Measurements from ENCODE around the gene UBXN7. TPM values are rescaled to one million over a fixed set of nuclear protein-coding genes. Genes with fewer than 3 reads are reported as not detected.
A peak's percentile ranks its signal among the peaks of the same experiment; 100 is the strongest.

The UBXN7 gene
- total and polyA plus RNA-seq, 9 of the 15 experiments (the other 6 are each of a cell fraction or from before 2014, with no cell fraction given) = 3.5 to 44.6 (median 13.4) TPM

- DNase-seq (ENCODE audit: extremely low read depth in 1 of 4, low spot score in 3 of 4) (no peak), FAIRE-seq (no peak), ATAC-seq (no peak)
- POLR2A ChIA-PET = interaction anchor here (0.9 to 2.3 kb wide), 4 partner anchors 14 to 65 kb away, joined by 3 to 7 read pairs (median 4); no protein-coding TSS in a partner anchor
- no peaks in the 10 kb centered on the region for H3K79me2 ChIP-seq (ENCODE audit: control insufficient read depth, insufficient read depth, low read length)
- no peaks in the 10 kb centered on the region for H3K9me3 ChIP-seq (replicated peaks; ENCODE audit: control insufficient read depth, insufficient read depth, low read depth, low read length)
- TF ChIP-seq MAFK (IDR thresholded peaks at IDR 0.05; ENCODE audit: low read length) = 0 out of 2 replicates have a peak, but pooled peaks have one; percentile 17
- TF ChIP-seq XRCC3 (IDR thresholded peaks at IDR 0.05) = no peak
- peak; percentile 80 for TF ChIP-seq ZNF316 (IDR thresholded peaks at IDR 0.05)
- no peak for TF ChIP-seq THAP7 (CRISPR knock-in tag; IDR thresholded peaks at IDR 0.05)
- no peak for TF ChIP-seq TEAD2 (tag; IDR thresholded peaks at IDR 0.05)
- peak; percentile 63; the same call in 1 of the 2 replicates for TF ChIP-seq C11orf30 (IDR thresholded peaks at IDR 0.05; ENCODE audit: low read depth)
- peak; percentile 25; the same call in 1 of the 2 replicates for TF ChIP-seq MAFG (tag; conservative IDR thresholded peaks at IDR 0.05)
- no peak overlapping the region for H3K9ac ChIP-seq (ENCODE audit: insufficient read depth in 1 of 2, low read depth in 2 of 2, low read length in 2 of 2)
- no TSS peak for BruUV-seq (replicated peaks)
- peaks cover 0 to 7% of the 10 kb centered on the region in 2 experiments; a peak in 2 of 5 replicates for H3K4me1 ChIP-seq (replicated peaks in 1 of 2; ENCODE audit: control insufficient read depth in 2 of 2, insufficient read depth in 2 of 2, low read length in 2 of 2)
- no peak overlapping the region for H2AFZ ChIP-seq (ENCODE audit: low read depth, low read length)
- H3K9me1 ChIP-seq (ENCODE audit: control insufficient read depth, insufficient read depth, low read length) = no peaks in the 10 kb centered on the region
- in situ Hi-C loops (cut with MboI) = no loop called here
- peaks cover 48% of the 10 kb centered on the region for H3K36me3 ChIP-seq (ENCODE audit: control insufficient read depth, insufficient read depth, low read length)
- no peak overlapping the region for H3K4me3 ChIP-seq
- H3K27ac ChIP-seq (ENCODE audit: extremely low read depth, low read depth, low read length) = no peak overlapping the region
- H3K27me3 ChIP-seq (ENCODE audit: control insufficient read depth in 2 of 2, insufficient read depth in 2 of 2, low read length in 2 of 2) = no peaks in the 10 kb centered on the region
- no peaks in the 10 kb centered on the region for H4K20me1 ChIP-seq (replicated peaks; ENCODE audit: control insufficient read depth, insufficient read depth, low read length)
- WGBS (ENCODE audit: insufficient coverage, low coverage, missing lambda C conversion rate) = 88% methylated on average over 1 of the region's 1 CpG
- no peak overlapping the region for H3K4me2 ChIP-seq (ENCODE audit: insufficient read depth, low read length)
- CTCF ChIA-PET (ENCODE audit: low intra/inter-chr PET ratio) = no interaction called here
- intact Hi-C loops (cut with micrococcal nuclease) = no loop called here
Observed at GRCh38 chr3:196355668-196356067, 76.6 kb downstream of the UBXN7 start.

Data from K562 (cell line).